ENCODE measurements around the gene TCP10L. TPM values are rescaled to one million over a fixed set of nuclear protein-coding genes. Genes with fewer than 3 reads are reported as not detected.
"Not testable (repeated sequence)": the region's sequence is repeated elsewhere in the genome, so short reads cannot be mapped to it uniquely, and the experiment has no call there.

The TCP10L gene
- total RNA-seq, 1 donor from 2014 or later: 3.9 TPM

GRCh38 chr21:32567626-32568025 lies 17.7 kb downstream of the TCP10L start:
- intact Hi-C loops (cut with DNase I): loop anchor here (2.0 to 5.0 kb wide), 5 partner anchors 45 to 289 kb away; partner anchors contain the start of genes EVA1C and MIS18A
- Histone ChIP-seq H3K4me1 (peaks cover 10 to 24% of the 10 kb centered on the region in 2 donors), H3K4me3 (no peak overlapping the region), H3K9me3 (peaks cover 0 to 5% of the 10 kb centered on the region in 2 donors), H3K27ac (peak overlapping the region; percentile 0 to 71), H3K27me3 (no peaks in the 10 kb centered on the region), H3K36me3 (no peaks in the 10 kb centered on the region)
- peak in 1 of 2 donors; percentile 58 for DNase-seq (ENCODE audit: low spot score in 2 of 2)
- TF ChIP-seq, protein P1, sequence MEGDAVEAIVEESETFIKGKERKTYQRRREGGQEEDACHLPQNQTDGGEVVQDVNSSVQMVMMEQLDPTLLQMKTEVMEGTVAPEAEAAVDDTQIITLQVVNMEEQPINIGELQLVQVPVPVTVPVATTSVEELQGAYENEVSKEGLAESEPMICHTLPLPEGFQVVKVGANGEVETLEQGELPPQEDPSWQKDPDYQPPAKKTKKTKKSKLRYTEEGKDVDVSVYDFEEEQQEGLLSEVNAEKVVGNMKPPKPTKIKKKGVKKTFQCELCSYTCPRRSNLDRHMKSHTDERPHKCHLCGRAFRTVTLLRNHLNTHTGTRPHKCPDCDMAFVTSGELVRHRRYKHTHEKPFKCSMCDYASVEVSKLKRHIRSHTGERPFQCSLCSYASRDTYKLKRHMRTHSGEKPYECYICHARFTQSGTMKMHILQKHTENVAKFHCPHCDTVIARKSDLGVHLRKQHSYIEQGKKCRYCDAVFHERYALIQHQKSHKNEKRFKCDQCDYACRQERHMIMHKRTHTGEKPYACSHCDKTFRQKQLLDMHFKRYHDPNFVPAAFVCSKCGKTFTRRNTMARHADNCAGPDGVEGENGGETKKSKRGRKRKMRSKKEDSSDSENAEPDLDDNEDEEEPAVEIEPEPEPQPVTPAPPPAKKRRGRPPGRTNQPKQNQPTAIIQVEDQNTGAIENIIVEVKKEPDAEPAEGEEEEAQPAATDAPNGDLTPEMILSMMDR (IDR thresholded peaks at IDR 0.05): no peak

DNA sequence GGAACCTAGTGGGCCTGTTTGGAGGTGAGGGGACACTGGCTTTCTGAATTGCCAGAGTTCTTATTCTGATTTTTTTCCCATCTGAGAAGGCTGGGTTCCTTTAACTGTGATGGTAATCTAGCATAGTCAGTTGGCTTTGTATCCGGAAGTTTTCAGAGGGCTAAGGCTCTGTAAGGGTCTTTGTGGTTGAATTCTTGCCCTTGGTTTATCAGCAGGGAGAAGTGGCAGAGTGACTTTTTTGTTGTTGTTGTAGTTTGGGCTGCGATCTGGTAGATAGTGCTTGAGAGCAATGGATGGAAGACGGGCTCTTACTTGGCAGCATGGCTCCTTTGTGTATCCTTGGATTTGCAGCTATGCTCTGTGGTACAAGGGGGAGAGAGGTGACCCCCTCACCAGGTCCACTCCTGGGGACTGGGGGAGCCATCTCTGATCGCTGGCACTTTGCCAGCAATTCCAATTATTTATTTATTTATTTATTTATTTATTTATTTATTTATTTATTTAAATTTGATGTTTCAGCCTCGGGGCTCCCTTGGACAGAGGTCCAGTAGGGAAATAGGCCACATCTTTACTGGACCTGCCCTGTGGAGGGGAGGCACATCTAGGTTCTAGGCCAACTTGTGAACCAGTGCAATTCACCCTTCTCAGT lies 18.5 kb downstream of the TCP10L start:
- Histone ChIP-seq H3K4me1 (peaks cover 10 to 26% of the 10 kb centered on the region in 2 donors), H3K27me3 (no peaks in the 10 kb centered on the region), H3K27ac (peak overlapping the region; percentile 62 to 71), H3K4me3 (no peak overlapping the region), H3K9me3 (peaks cover 0 to 5% of the 10 kb centered on the region in 2 donors), H3K36me3 (no peaks in the 10 kb centered on the region)
- no peak for DNase-seq (ENCODE audit: low spot score in 2 of 2)
- intact Hi-C loops (cut with DNase I): loop anchor here (5.0 kb wide), 2 partner anchors 45 to 105 kb away; no protein-coding TSS in a partner anchor
- TF ChIP-seq, protein P1 (IDR thresholded peaks at IDR 0.05): no peak

GRCh38 chr21:32565856-32566465 lies 19.4 kb downstream of the TCP10L start:
- DNase-seq (ENCODE audit: low spot score in 2 of 2): no peak
- Histone ChIP-seq H3K4me1 (peaks cover 10 to 26% of the 10 kb centered on the region in 2 donors), H3K4me3 (no peak overlapping the region), H3K36me3 (no peaks in the 10 kb centered on the region), H3K27ac (peak overlapping the region; percentile 62 to 71), H3K27me3 (no peaks in the 10 kb centered on the region), H3K9me3 (peaks cover 0 to 5% of the 10 kb centered on the region in 2 donors)
- TF ChIP-seq, protein P1 (IDR thresholded peaks at IDR 0.05): no peak
- intact Hi-C loops (cut with DNase I): loop anchor here (5.0 kb wide), 2 partner anchors 44 to 104 kb away; no protein-coding TSS in a partner anchor

GRCh38 chr21:32562915-32563314 lies 22.4 kb downstream of the TCP10L start:
- no peak overlapping the region for H3K4me3 ChIP-seq
- H3K4me1 ChIP-seq: peaks cover 10 to 19% of the 10 kb centered on the region in 2 donors
- peak overlapping the region; percentile 64 to 70 for H3K27ac ChIP-seq
- H3K36me3 ChIP-seq: no peaks in the 10 kb centered on the region
- no peaks in the 10 kb centered on the region for H3K27me3 ChIP-seq
- peaks cover 0 to 5% of the 10 kb centered on the region in 2 donors for H3K9me3 ChIP-seq
- TF ChIP-seq, protein P1 (IDR thresholded peaks at IDR 0.05): no peak
- intact Hi-C loops (cut with DNase I): loop anchor here (2.0 kb wide), 1 partner anchor 68 kb away; no protein-coding TSS in a partner anchor
- no peak for DNase-seq (ENCODE audit: low spot score in 2 of 2)

DNA sequence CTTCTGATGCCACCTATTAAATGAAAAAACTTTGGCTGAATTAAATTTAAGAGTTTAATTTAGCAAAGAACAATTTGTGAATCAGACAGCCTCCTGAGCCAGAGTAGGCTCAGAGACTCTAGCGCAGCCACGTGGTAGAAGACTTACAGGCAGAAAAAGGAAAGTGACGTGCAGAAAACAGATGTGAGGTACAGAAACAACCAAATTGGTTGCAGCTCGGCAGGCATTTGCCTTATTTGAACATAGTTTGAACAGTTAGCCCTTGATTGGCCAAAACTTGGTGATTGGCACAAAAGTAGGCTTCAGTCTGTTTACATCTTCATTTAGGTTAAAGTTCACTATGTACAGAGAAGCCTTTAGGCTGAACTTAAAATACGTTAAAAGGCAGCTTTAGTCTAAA lies 22.9 kb downstream of the TCP10L start:
- no peaks in the 10 kb centered on the region for H3K36me3 ChIP-seq
- peak in 1 of 2 donors; percentile 78 for DNase-seq (ENCODE audit: low spot score in 2 of 2)
- peaks cover 9 to 14% of the 10 kb centered on the region in 2 donors for H3K4me1 ChIP-seq
- H3K9me3 ChIP-seq: peaks cover 0 to 5% of the 10 kb centered on the region in 2 donors
- H3K4me3 ChIP-seq: no peak overlapping the region
- TF ChIP-seq, protein P1 (IDR thresholded peaks at IDR 0.05): peak in 2 of 3 experiments; percentile 49 to 56
- H3K27me3 ChIP-seq: no peaks in the 10 kb centered on the region
- intact Hi-C loops (cut with DNase I): loop anchor here (2.0 kb wide), 1 partner anchor 68 kb away; no protein-coding TSS in a partner anchor
- H3K27ac ChIP-seq: peak overlapping the region; percentile 64 to 70

- H3K4me1 ChIP-seq; H3K9me3 ChIP-seq; DNase-seq (ENCODE audit: low spot score in 2 of 2); H3K36me3 ChIP-seq; H3K27me3 ChIP-seq; H3K4me3 ChIP-seq; intact Hi-C loops (cut with DNase I): not testable (repeated sequence)
- H3K27ac ChIP-seq: peak overlapping the region; percentile 37 to 70
Measured at GRCh38 chr21:32561476-32561875, 23.8 kb downstream of the TCP10L start.
